Natural killer cell treated with Interleukin-12 subunit alpha and Interleukin-12 subunit beta and Interleukin-15 and Interleukin-18, amount 100 ng/mL, for 72 hours (primary cell): ENCODE measurements around the gene OR56A3. TPM values are rescaled to one million over a fixed set of nuclear protein-coding genes. Genes with fewer than 3 reads are reported as not detected.
"Not testable (repeated sequence)": the region's sequence is repeated elsewhere in the genome, so short reads cannot be mapped to it uniquely, and the experiment has no call there.

Experiments
- ATAC-seq, 2 donors: fragments of 150-1000 bp; cut with Tn5 transposase in 1 of 2; sonication (Bioruptor Pico), chemical (Tn5 transposase) in 1 of 2; 2 replicates each; pipeline ENCODE4 v1.10.0; 2021
- DNase-seq: peaks from one replicate; pipeline ENCODE4 v3.0.0; 2022; ENCODE audit warnings: low spot score
- H3K27ac Mint-ChIP-seq, 2 donors: 1 replicate in 1 of 2; 2 replicates in 1 of 2; pipeline ENCODE4 v1.8.0; 2022; ENCODE audit warnings: mixed read lengths in 2 of 2, mild to moderate bottlenecking in 1 of 2, moderate library complexity in 1 of 2
- H3K27me3 Mint-ChIP-seq, 2 donors: 1 replicate in 1 of 2; 2 replicates in 1 of 2; pipeline ENCODE4 v1.8.0; 2022; ENCODE audit warnings: mixed read lengths in 2 of 2
- H3K36me3 Mint-ChIP-seq: one replicate; pipeline ENCODE4 v1.8.0; 2022; ENCODE audit warnings: mixed read lengths
- H3K4me1 Mint-ChIP-seq, 2 donors: 1 replicate in 1 of 2; 2 replicates in 1 of 2; pipeline ENCODE4 v1.8.0; 2022; ENCODE audit warnings: low read depth in 2 of 2, mixed read lengths in 2 of 2, mild to moderate bottlenecking in 1 of 2
- H3K4me3 Mint-ChIP-seq: one replicate; pipeline ENCODE4 v1.8.0; 2022; ENCODE audit warnings: mixed read lengths
- H3K9me3 Mint-ChIP-seq: 2 replicates; pipeline ENCODE4 v1.8.0; 2022; ENCODE audit warnings: mixed read lengths
- total RNA-seq, 2 donors: library from RNA; stranded (reverse); gene quantifications; one replicate each; pipeline ENCODE4 v1.2.3, GENCODE V29; 2022

Gene OR56A3
- total RNA-seq, 2 donors from 2014 or later, result not detected

GRCh38 chr11:5937868-5938602 lies 4.0 kb upstream of the OR56A3 start:
- H3K9me3 Mint-ChIP-seq, result no peaks in the 10 kb centered on the region
- no peaks in the 10 kb centered on the region for H3K36me3 Mint-ChIP-seq
- H3K27me3 Mint-ChIP-seq, result peaks cover 6 to 14% of the 10 kb centered on the region in 2 donors
- H3K4me3 Mint-ChIP-seq, result no peak overlapping the region
- H3K27ac Mint-ChIP-seq, result no peak overlapping the region
- no peaks in the 10 kb centered on the region for H3K4me1 Mint-ChIP-seq
- no peak for DNase-seq
- ATAC-seq, result no peak

- no peak overlapping the region for H3K4me3 Mint-ChIP-seq
- H3K27ac Mint-ChIP-seq, result no peak overlapping the region
- H3K36me3 Mint-ChIP-seq, result no peaks in the 10 kb centered on the region
- ATAC-seq (no peak), DNase-seq (no peak)
- peaks cover 6 to 16% of the 10 kb centered on the region in 2 donors for H3K27me3 Mint-ChIP-seq
- H3K9me3 Mint-ChIP-seq, result no peaks in the 10 kb centered on the region
- no peaks in the 10 kb centered on the region for H3K4me1 Mint-ChIP-seq
These were observed 3.5 kb upstream of the OR56A3 start for GRCh38 chr11:5938603-5938965.

- Mint-ChIP-seq H3K36me3 (no peaks in the 10 kb centered on the region), H3K27me3 (peaks cover 11 to 29% of the 10 kb centered on the region in 2 donors), H3K4me3 (no peak overlapping the region), H3K9me3 (no peaks in the 10 kb centered on the region), H3K4me1 (no peaks in the 10 kb centered on the region), H3K27ac (no peak overlapping the region)
- no peak for ATAC-seq
- DNase-seq, result no peak
These were observed 1.3 kb upstream of the OR56A3 start for GRCh38 chr11:5940748-5941147.

GRCh38 chr11:5955586-5955985 lies 13.5 kb downstream of the OR56A3 start:
- Mint-ChIP-seq H3K36me3 (no peaks in the 10 kb centered on the region), H3K4me3 (no peak overlapping the region), H3K27me3 (peaks cover 15 to 21% of the 10 kb centered on the region in 2 donors), H3K27ac (no peak overlapping the region), H3K9me3 (no peaks in the 10 kb centered on the region), H3K4me1 (no peaks in the 10 kb centered on the region)
- ATAC-seq (no peak), DNase-seq (no peak)

GRCh38 chr11:5960704-5961320 lies 18.8 kb downstream of the OR56A3 start:
- H3K4me1 Mint-ChIP-seq, H3K27me3 Mint-ChIP-seq, H3K4me3 Mint-ChIP-seq, ATAC-seq, DNase-seq, H3K27ac Mint-ChIP-seq, H3K9me3 Mint-ChIP-seq: not testable (repeated sequence)
- peaks cover 13% of the 10 kb centered on the region for H3K36me3 Mint-ChIP-seq

- peaks cover 17 to 40% of the 10 kb centered on the region in 2 donors for H3K27me3 Mint-ChIP-seq
- no peak for ATAC-seq
- H3K4me3 Mint-ChIP-seq, result no peak overlapping the region
- DNase-seq, result no peak
- H3K9me3 Mint-ChIP-seq, result peaks cover 5% of the 10 kb centered on the region
- H3K27ac Mint-ChIP-seq, result no peak overlapping the region
- H3K36me3 Mint-ChIP-seq, result peaks cover 13% of the 10 kb centered on the region
- no peaks in the 10 kb centered on the region for H3K4me1 Mint-ChIP-seq
These were observed 24.9 kb downstream of the OR56A3 start for GRCh38 chr11:5966958-5967357.

- DNase-seq (no peak), ATAC-seq (peak; percentile 24 to 36)
- Mint-ChIP-seq H3K27me3 (peaks cover 17 to 40% of the 10 kb centered on the region in 2 donors), H3K4me1 (no peaks in the 10 kb centered on the region), H3K36me3 (peaks cover 13% of the 10 kb centered on the region), H3K9me3 (peaks cover 5% of the 10 kb centered on the region), H3K27ac (no peak overlapping the region), H3K4me3 (no peak overlapping the region)
These were observed 25.7 kb downstream of the OR56A3 start for GRCh38 chr11:5967708-5968107.

GRCh38 chr11:5968394-5968793 lies 26.3 kb downstream of the OR56A3 start, which contains the start of gene OR56A5:
Gene OR56A5 (minus strand): TSS chr11:5968494. CDS start chr11:5968494, 0 bp downstream.
- DNase-seq, result no peak
- Mint-ChIP-seq H3K4me3 (no peak within 1 kb of the TSS), H3K27ac (no peak within 1 kb of the TSS), H3K9me3 (peaks cover 4% of the 10 kb centered on the region), H3K36me3 (peaks cover 7% of the 10 kb centered on the region), H3K27me3 (peaks cover 17 to 40% of the 10 kb centered on the region in 2 donors), H3K4me1 (no peaks in the 10 kb centered on the region)
- ATAC-seq, result no peak

- H3K9me3 Mint-ChIP-seq, result peaks cover 3% of the 10 kb centered on the region
- H3K27ac Mint-ChIP-seq, result no peak overlapping the region
- H3K27me3 Mint-ChIP-seq, result peaks cover 8 to 25% of the 10 kb centered on the region in 2 donors
- no peak for ATAC-seq
- no peak for DNase-seq
- no peaks in the 10 kb centered on the region for H3K36me3 Mint-ChIP-seq
- H3K4me1 Mint-ChIP-seq, result no peaks in the 10 kb centered on the region
- no peak overlapping the region for H3K4me3 Mint-ChIP-seq
These were observed 31.5 kb downstream of the OR56A3 start for GRCh38 chr11:5973530-5973929.

- H3K36me3 Mint-ChIP-seq, result peaks cover 13% of the 10 kb centered on the region
- H3K9me3 Mint-ChIP-seq, result peaks cover 3% of the 10 kb centered on the region
- no peak for DNase-seq
- peaks cover 23 to 46% of the 10 kb centered on the region in 2 donors for H3K27me3 Mint-ChIP-seq
- no peaks in the 10 kb centered on the region for H3K4me1 Mint-ChIP-seq
- H3K27ac Mint-ChIP-seq, result no peak overlapping the region
- ATAC-seq, result no peak
- no peak overlapping the region for H3K4me3 Mint-ChIP-seq
These were observed 41.4 kb downstream of the OR56A3 start for GRCh38 chr11:5983443-5983842.

GRCh38 chr11:5986885-5987284 lies 44.8 kb downstream of the OR56A3 start, which contains the start of gene OR52L1:
Gene OR52L1 (minus strand): TSS chr11:5986985. CDS start chr11:5986930, 55 bp downstream.
- ATAC-seq (no peak), DNase-seq (no peak)
- H3K4me1 Mint-ChIP-seq, result no peaks in the 10 kb centered on the region
- no peaks in the 10 kb centered on the region for H3K9me3 Mint-ChIP-seq
- peaks cover 26 to 61% of the 10 kb centered on the region in 2 donors for H3K27me3 Mint-ChIP-seq
- no peaks in the 10 kb centered on the region for H3K36me3 Mint-ChIP-seq
- no peak within 1 kb of the TSS for H3K27ac Mint-ChIP-seq
- no peak within 1 kb of the TSS for H3K4me3 Mint-ChIP-seq

- H3K27me3 Mint-ChIP-seq, result peaks cover 19 to 48% of the 10 kb centered on the region in 2 donors
- DNase-seq, result no peak
- no peak overlapping the region for H3K4me3 Mint-ChIP-seq
- no peak for ATAC-seq
- H3K4me1 Mint-ChIP-seq, result no peaks in the 10 kb centered on the region
- H3K36me3 Mint-ChIP-seq, result no peaks in the 10 kb centered on the region
- no peak overlapping the region for H3K27ac Mint-ChIP-seq
- H3K9me3 Mint-ChIP-seq, result no peaks in the 10 kb centered on the region
These were observed 47.2 kb downstream of the OR56A3 start for GRCh38 chr11:5989203-5989602.

GRCh38 chr11:5992150-5992549 lies 50.1 kb downstream of the OR56A3 start:
- no peaks in the 10 kb centered on the region for H3K36me3 Mint-ChIP-seq
- ATAC-seq (no peak), DNase-seq (no peak)
- no peaks in the 10 kb centered on the region for H3K9me3 Mint-ChIP-seq
- no peak overlapping the region for H3K27ac Mint-ChIP-seq
- peaks cover 10 to 33% of the 10 kb centered on the region in 2 donors for H3K27me3 Mint-ChIP-seq
- no peak overlapping the region for H3K4me3 Mint-ChIP-seq
- H3K4me1 Mint-ChIP-seq, result no peaks in the 10 kb centered on the region

- no peak overlapping the region for H3K4me3 Mint-ChIP-seq
- H3K27ac Mint-ChIP-seq, result no peak overlapping the region
- DNase-seq (no peak), ATAC-seq (no peak)
- H3K36me3 Mint-ChIP-seq, result no peaks in the 10 kb centered on the region
- no peaks in the 10 kb centered on the region for H3K9me3 Mint-ChIP-seq
- no peaks in the 10 kb centered on the region for H3K4me1 Mint-ChIP-seq
- H3K27me3 Mint-ChIP-seq, result peaks cover 8 to 27% of the 10 kb centered on the region in 2 donors
These were observed 50.7 kb downstream of the OR56A3 start for GRCh38 chr11:5992604-5993251.
